Measurements from ENCODE around the gene HIF3A.

HIF3A gene

GRCh38 chr19:46386996-46387712 is 90.3 kb downstream of the HIF3A start:
- DNase-seq = no peak

- DNase-seq = no peak
Measured at GRCh38 chr19:46387713-46388130, 90.9 kb downstream of the HIF3A start.

GRCh38 chr19:46388311-46389095 is 91.7 kb downstream of the HIF3A start:
- DNase-seq = no peak

GRCh38 chr19:46390121-46390858 is 93.4 kb downstream of the HIF3A start:
- no peak for DNase-seq

GRCh38 chr19:46390866-46391265 is 94.0 kb downstream of the HIF3A start:
- DNase-seq = no peak

- no peak for DNase-seq
Measured at GRCh38 chr19:46391296-46392251, 94.7 kb downstream of the HIF3A start.

GRCh38 chr19:46392252-46392801 is 95.5 kb downstream of the HIF3A start:
- no peak for DNase-seq

GRCh38 chr19:46392837-46393236 is 96.0 kb downstream of the HIF3A start:
- no peak for DNase-seq

Measured in hematopoietic multipotent progenitor cell treated with erythropoietin and hydrocortisone succinate and interleukin-3 and kit ligand, for 6 days (in vitro differentiated cells).